GM19035 (cell line): Measurements from ENCODE around the gene PGM5.

Experiments used
- ATAC-seq: cut with Tn5 transposase; IDR thresholded peaks from one replicate; pipeline ENCODE4 v1.9.1; 2021; ENCODE audit not compliant: unreplicated experiment

PGM5 gene

DNA sequence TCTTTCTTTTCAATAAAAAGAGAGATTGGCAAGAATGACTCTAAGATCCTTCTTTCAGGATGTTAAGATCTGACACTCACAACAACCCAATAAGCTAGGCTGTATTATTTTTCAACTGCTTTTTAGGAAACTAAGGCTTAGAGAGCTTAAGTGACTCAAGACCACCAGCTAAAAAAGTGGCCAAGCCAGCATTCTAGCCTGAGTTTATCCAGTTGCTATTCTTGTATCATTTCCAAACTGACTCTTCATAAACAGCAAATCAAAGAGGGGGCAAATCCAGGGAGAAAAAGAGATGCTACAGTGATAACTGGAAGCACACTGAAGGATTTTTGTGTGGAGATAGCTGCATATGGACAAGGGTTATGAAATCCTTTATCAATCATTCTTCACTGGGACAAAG, 137.1 kb downstream of the PGM5 start:
- ATAC-seq: no peak

DNA sequence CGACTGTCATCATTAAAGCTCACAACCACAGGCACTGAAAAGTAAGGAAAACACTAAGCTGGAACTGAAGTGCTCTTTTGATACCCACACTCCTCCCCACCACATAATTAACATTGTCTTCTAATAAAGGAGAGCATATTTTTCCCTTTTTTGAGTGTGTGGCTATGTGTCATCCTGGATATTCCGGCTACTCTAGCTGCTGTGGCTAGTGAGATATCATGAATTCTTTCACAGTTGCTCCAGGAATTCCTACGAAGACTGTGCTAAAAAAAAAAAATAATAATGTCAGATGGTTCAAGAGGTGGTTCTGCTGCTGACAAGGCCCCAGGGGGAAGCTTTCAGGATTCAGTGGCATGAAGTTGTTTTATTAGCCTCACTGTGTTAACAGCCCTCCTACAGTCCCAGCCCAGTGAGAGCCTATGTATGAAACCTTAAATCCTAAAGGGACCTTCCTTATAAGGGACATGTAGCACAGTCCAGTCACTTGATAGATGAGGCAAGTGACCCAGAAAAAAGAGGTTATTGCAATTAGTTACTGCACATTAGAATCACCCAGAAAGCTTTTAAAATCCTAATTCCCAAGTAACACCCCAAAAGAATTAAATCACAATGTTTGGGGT, 137.7 kb downstream of the PGM5 start:
- no peak for ATAC-seq

DNA sequence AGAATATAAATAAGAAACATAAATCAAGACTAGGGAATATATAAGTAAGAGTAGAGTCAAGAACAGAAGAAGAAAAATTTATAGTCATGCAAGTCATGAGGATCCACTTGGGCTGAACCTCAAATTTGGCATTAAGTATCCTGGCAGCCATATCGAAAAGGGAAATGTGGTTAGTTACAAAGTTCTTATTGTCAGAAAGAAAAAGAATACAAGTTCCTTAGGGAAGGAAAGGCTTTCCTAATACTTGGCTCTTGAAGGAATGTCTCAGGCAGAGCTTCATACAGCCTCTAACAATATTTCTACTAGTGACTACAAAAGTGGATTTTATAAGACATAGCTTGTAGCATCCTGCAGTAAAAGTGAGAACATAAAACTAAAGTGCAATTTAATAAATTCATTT, 138.8 kb downstream of the PGM5 start:
- no peak for ATAC-seq

GRCh38 chr9:68496356-68496755, 139.9 kb downstream of the PGM5 start:
- no peak for ATAC-seq

DNA sequence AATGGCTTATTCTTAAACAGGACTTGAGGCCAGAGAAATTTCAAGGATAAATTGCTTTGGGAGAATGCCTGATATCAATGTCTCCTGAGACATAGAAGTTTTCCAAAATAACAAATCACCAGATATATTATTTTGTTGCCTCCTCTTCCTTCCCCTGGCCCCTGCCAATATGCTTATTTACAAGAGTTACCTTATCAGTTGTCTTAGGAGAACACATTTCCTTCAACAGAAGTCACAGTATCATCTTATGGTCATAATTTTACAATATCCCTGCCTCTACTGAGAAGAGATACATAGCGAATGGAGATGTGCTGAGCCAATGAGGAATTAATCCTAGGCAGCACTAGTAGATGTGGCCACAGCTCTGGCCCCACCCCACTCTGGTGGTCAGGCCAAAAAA, 141.2 kb downstream of the PGM5 start:
- no peak for ATAC-seq

DNA sequence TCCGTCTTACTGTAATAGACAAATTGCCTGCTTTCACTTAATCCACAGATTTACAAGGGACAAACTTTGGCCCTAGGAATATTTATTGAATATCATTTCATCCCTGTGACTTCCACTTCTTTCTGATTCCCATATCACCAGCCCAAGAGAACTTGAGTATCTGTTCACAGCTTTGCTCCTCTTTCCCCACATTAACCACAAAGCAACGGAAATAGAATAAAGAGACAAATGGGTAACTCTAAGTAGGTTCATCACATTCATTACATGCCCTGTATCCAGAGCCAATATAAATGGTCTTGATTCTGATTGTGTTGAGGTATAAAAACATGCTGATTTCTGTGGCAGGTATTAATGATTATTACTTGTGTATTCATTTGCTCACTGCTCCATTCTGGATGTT, 142.4 kb downstream of the PGM5 start:
- ATAC-seq: no peak

- no peak for ATAC-seq
These were observed 144.3 kb downstream of the PGM5 start for GRCh38 chr9:68500457-68501381.

GRCh38 chr9:68502279-68502678, 145.9 kb downstream of the PGM5 start:
- ATAC-seq: no peak

GRCh38 chr9:68505681-68506409, 149.4 kb downstream of the PGM5 start:
- peak; percentile 58 for ATAC-seq

- no peak for ATAC-seq
These were observed 150.1 kb downstream of the PGM5 start for GRCh38 chr9:68506551-68506950.

GRCh38 chr9:68507130-68507805, 150.9 kb downstream of the PGM5 start:
- no peak for ATAC-seq

DNA sequence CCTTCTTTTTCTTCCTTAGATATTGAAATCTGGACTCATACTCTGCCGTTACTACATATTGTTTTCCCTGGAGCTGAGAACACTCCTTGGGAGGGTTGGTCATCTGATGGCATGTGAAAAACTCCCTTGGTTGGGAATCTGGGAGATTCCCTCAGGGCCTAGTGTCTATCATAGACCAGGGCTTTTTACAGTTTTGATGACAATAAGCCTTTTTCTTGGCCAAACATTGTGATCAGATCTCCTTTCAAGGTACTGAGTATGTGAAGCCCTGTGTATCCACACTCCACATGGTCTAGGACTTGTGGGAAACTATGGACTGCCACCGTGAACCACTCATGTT, 151.4 kb downstream of the PGM5 start:
- no peak for ATAC-seq

DNA sequence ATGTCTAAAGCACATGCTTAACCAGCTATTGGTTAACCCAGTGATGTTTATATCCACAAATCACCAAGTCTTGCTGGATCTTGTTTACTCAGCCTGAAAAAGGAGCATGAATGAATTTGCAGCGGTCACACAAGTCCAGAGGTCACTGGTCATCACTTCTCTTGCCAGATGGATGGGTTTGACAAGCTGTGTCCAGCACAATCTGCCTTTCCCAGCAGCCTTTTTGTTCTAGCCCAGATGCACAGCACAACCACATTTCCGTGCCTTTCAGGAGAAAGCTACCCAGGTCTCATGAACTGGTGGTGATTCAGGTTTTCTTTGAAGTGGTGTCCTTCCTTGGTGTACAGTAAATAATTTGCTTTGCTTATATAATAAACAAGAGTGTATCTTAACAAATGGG, 152.1 kb downstream of the PGM5 start:
- ATAC-seq: no peak

- no peak for ATAC-seq
These were observed 153.3 kb downstream of the PGM5 start for GRCh38 chr9:68509689-68510088.

DNA sequence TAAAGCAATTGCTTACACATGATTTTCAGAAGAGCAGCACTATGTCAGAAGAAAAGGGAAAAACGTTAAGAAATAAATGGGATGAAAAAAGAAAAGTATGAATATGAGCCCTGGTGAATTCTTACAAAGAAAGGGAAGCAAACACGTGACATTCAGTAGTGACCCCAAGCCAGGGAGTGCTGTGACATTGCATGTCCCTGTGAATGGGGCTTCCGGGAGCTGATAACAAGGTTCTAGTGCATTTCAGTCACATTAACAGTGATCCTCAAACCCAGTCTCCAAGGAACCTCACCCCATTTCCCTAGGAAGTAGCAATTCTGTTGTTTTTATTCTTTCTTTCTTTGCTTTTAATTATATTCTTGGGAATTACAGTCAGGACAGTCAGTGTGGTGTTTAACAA, 157.0 kb downstream of the PGM5 start:
- no peak for ATAC-seq

DNA sequence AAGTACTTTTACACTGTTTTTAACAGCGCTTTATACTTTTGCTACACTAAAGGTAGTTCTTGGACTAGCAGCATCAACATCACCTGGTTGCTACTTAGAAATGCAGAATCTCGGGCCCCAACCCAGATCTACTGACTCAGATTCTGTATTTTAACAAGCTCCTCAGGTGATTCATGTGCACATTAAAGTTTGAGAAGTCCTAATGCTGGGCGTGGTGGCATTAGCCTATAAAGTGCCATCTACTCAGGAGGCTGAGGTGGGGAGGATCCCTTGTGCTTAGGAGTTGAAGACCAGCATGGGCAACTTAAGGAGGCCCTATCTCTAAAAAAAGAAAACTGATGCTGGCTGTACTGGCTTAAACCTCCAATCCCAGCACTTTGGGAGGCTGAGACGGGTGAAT, 157.6 kb downstream of the PGM5 start:
- ATAC-seq: no peak

DNA sequence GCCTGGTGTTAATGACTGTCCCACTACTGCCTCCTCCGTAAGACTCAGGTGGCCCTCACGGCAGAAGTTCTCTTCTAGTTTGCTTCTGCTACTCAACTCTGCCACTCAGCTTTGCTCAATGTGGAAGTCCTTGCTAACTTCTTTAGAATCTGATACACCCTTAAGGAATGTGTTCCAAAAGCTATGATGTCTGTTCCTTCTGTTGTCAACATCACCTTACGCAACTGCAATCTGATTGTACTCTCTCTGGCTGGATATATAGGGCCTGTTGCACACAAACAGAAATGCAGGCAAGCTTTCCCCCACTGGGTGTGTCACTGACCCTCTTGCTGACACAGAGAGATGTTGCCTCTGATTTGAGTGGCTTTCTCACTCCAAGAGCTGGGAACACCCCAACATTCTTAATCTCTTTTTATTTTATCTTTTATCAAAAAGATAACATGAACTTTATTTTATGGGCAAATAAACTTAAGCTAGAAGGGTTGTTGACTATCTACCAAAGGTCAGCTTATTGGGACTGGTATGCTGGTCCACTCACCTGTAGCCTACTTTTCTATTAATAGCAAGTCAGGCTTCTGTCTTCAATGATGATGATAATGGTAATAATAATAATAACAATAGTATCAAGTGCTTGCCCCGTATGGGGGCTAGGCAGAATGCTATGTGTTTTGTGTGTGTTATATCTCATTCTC, 159.1 kb downstream of the PGM5 start:
- ATAC-seq: no peak

- ATAC-seq: no peak
These were observed 165.7 kb downstream of the PGM5 start for GRCh38 chr9:68522131-68522530.

- no peak for ATAC-seq
These were observed 166.5 kb downstream of the PGM5 start for GRCh38 chr9:68522954-68523353.

DNA sequence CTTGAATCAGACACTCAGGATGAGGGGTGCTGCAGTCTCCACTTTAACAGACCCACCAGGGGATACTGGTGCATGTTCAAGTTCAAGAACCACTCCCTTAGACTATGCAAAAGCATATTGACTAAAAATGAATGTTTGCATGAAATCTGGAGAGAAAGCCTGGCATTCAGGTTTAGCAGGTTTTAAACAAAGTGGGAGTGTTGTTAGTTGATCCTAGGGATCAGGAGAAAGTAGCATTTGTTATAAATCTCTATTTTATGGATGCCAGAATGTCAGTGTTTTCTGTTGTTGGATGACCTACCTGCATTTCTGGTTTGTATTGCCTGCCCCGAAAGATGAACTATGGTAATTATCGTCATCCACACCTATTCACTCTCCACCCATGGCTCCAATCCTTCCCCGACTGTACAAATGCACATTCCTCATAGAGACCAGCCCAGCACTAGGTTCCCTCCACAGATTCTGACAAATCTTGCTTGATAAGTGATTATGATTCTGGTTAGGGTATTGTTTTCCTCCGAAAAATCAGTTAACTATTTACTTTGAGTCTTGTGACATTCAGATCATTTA, 167.0 kb downstream of the PGM5 start:
- ATAC-seq: no peak

DNA sequence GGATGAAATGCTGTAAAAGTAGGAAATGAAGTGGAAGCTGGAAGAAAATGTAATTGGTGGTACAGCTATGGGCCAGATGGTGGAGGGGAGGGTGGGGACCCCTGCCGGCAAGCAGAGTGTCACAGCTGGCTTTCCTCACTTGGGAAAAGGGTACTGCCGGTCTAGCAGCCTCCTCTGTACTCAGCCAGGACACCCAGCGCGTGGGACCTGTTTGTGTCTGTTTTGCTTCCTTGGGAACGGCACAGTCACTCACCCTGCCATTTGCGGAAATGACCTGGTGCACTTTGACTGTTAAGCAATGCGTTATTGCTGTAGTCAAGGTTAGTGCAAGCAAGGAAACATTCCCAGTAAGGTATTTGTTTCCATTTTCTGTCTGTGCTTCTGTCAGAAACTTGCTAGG, 174.2 kb downstream of the PGM5 start:
- no peak for ATAC-seq
